ENCODE measurements around the gene PNPLA1.

DNA sequence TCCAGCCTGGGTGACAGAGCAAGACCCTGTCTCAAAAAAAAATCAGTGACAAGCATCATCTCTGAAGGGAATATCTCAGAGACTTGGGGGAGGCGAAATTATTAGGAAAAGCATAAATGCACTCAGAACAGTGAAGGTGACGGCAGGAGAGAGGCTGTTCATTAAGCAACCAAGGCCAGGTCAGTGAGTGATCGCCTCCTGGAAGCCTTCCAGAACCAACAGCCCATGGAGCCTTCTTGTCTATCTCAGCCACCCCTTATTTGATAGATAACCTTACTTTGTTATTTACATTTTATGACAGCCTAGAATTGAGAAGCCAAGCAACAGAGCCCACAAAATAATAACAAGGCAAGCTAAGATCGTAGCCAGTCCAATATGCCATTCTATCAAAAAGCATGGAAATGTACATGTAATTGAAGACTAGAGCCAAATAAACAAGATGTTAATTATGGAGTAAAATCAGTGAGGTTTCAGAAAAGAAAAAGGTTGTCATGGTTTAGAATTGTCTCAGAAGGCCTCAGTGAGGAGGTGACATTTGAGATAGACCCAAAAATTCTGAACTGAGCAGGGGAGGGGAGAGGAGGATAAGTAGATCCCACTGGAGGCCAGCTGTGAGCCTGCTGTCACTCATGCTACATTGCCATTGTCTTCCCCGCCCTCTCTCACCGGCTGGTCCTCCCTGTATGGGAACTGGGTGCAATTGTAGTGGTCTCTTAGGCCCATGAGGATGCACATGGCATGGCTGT is 49.0 kb downstream of the PNPLA1 start:
- TF ChIP-seq, protein P1, sequence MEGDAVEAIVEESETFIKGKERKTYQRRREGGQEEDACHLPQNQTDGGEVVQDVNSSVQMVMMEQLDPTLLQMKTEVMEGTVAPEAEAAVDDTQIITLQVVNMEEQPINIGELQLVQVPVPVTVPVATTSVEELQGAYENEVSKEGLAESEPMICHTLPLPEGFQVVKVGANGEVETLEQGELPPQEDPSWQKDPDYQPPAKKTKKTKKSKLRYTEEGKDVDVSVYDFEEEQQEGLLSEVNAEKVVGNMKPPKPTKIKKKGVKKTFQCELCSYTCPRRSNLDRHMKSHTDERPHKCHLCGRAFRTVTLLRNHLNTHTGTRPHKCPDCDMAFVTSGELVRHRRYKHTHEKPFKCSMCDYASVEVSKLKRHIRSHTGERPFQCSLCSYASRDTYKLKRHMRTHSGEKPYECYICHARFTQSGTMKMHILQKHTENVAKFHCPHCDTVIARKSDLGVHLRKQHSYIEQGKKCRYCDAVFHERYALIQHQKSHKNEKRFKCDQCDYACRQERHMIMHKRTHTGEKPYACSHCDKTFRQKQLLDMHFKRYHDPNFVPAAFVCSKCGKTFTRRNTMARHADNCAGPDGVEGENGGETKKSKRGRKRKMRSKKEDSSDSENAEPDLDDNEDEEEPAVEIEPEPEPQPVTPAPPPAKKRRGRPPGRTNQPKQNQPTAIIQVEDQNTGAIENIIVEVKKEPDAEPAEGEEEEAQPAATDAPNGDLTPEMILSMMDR (IDR thresholded peaks at IDR 0.05) = no peak
- no peak for TF ChIP-seq POLR2A (IDR thresholded peaks at IDR 0.05)

Data from esophagus squamous epithelium (tissue), 4 donors.